Measurements from ENCODE around the gene PTPRE. TPM values are rescaled to one million over a fixed set of nuclear protein-coding genes. Genes with fewer than 3 reads are reported as not detected.

PTPRE gene
- total and polyA plus RNA-seq, 2 donors: 12.3 to 15.2 TPM

- Histone ChIP-seq H3K36me3 (ENCODE audit: control insufficient read depth in 2 of 2, insufficient read depth in 2 of 2, low read length in 1 of 2) (no peaks in the 10 kb centered on the region), H3K27me3 (ENCODE audit: control insufficient read depth in 2 of 2, insufficient read depth in 1 of 2, low read length in 1 of 2) (peaks cover 0 to 4% of the 10 kb centered on the region in 2 donors), H3K27ac (ENCODE audit: low read depth in 1 of 2, low read length in 1 of 2) (no peak overlapping the region), H3K9me3 (ENCODE audit: control insufficient read depth in 2 of 2, insufficient read depth in 1 of 2, low read length in 1 of 2) (no peaks in the 10 kb centered on the region), H3K4me1 (ENCODE audit: control insufficient read depth in 2 of 2, insufficient read depth in 2 of 2, low read length in 2 of 2) (peaks cover 0 to 3% of the 10 kb centered on the region in 2 donors), H3K4me3 (ENCODE audit: low read length in 2 of 2) (no peak overlapping the region)
- WGBS: 95% methylated on average over 12 of the region's 12 CpGs
- no peak for DNase-seq (ENCODE audit: low read depth in 6 of 9, low spot score in 9 of 9)
Observed at GRCh38 chr10:127993056-127993690, 86.3 kb downstream of the PTPRE start.

GRCh38 chr10:127995939-127996338, 89.0 kb downstream of the PTPRE start:
- peaks cover 0 to 3% of the 10 kb centered on the region in 2 donors for H3K4me1 ChIP-seq (ENCODE audit: control insufficient read depth in 2 of 2, insufficient read depth in 2 of 2, low read length in 2 of 2)
- no peaks in the 10 kb centered on the region for H3K9me3 ChIP-seq (ENCODE audit: control insufficient read depth in 2 of 2, insufficient read depth in 1 of 2, low read length in 1 of 2)
- no peak overlapping the region for H3K4me3 ChIP-seq (ENCODE audit: low read length in 2 of 2)
- peaks cover 0 to 7% of the 10 kb centered on the region in 2 donors for H3K27me3 ChIP-seq (ENCODE audit: control insufficient read depth in 2 of 2, insufficient read depth in 1 of 2, low read length in 1 of 2)
- H3K36me3 ChIP-seq (ENCODE audit: control insufficient read depth in 2 of 2, insufficient read depth in 2 of 2, low read length in 1 of 2): no peaks in the 10 kb centered on the region
- DNase-seq (ENCODE audit: low read depth in 6 of 9, low spot score in 9 of 9): no peak
- WGBS: 96% methylated on average over 6 of the region's 6 CpGs
- H3K27ac ChIP-seq (ENCODE audit: low read depth in 1 of 2, low read length in 1 of 2): no peak overlapping the region

GRCh38 chr10:127996586-127996985, 89.7 kb downstream of the PTPRE start:
- no peaks in the 10 kb centered on the region for H3K36me3 ChIP-seq (ENCODE audit: control insufficient read depth in 2 of 2, insufficient read depth in 2 of 2, low read length in 1 of 2)
- H3K27ac ChIP-seq (ENCODE audit: low read depth in 1 of 2, low read length in 1 of 2): no peak overlapping the region
- H3K27me3 ChIP-seq (ENCODE audit: control insufficient read depth in 2 of 2, insufficient read depth in 1 of 2, low read length in 1 of 2): peaks cover 0 to 7% of the 10 kb centered on the region in 2 donors
- 94% methylated on average over 5 of the region's 5 CpGs for whole genome bisulfite sequencing
- DNase-seq (ENCODE audit: low read depth in 6 of 9, low spot score in 9 of 9): no peak
- H3K4me1 ChIP-seq (ENCODE audit: control insufficient read depth in 2 of 2, insufficient read depth in 2 of 2, low read length in 2 of 2): peaks cover 0 to 3% of the 10 kb centered on the region in 2 donors
- H3K4me3 ChIP-seq (ENCODE audit: low read length in 2 of 2): no peak overlapping the region
- no peaks in the 10 kb centered on the region for H3K9me3 ChIP-seq (ENCODE audit: control insufficient read depth in 2 of 2, insufficient read depth in 1 of 2, low read length in 1 of 2)

- WGBS: 72% methylated on average over 4 of the region's 4 CpGs
- H3K36me3 ChIP-seq (ENCODE audit: control insufficient read depth in 2 of 2, insufficient read depth in 2 of 2, low read length in 1 of 2): no peaks in the 10 kb centered on the region
- H3K4me1 ChIP-seq (ENCODE audit: control insufficient read depth in 2 of 2, insufficient read depth in 2 of 2, low read length in 2 of 2): peaks cover 0 to under 1% of the 10 kb centered on the region in 2 donors
- peaks cover 0 to 7% of the 10 kb centered on the region in 2 donors for H3K27me3 ChIP-seq (ENCODE audit: control insufficient read depth in 2 of 2, insufficient read depth in 1 of 2, low read length in 1 of 2)
- no peak for DNase-seq (ENCODE audit: low read depth in 6 of 9, low spot score in 9 of 9)
- H3K27ac ChIP-seq (ENCODE audit: low read depth in 1 of 2, low read length in 1 of 2): no peak overlapping the region
- H3K4me3 ChIP-seq (ENCODE audit: low read length in 2 of 2): no peak overlapping the region
- H3K9me3 ChIP-seq (ENCODE audit: control insufficient read depth in 2 of 2, insufficient read depth in 1 of 2, low read length in 1 of 2): no peaks in the 10 kb centered on the region
Observed at GRCh38 chr10:127997271-127997670, 90.4 kb downstream of the PTPRE start.

GRCh38 chr10:127997937-127998336, 91.0 kb downstream of the PTPRE start:
- Histone ChIP-seq H3K4me1 (ENCODE audit: control insufficient read depth in 2 of 2, insufficient read depth in 2 of 2, low read length in 2 of 2) (no peaks in the 10 kb centered on the region), H3K4me3 (ENCODE audit: low read length in 2 of 2) (no peak overlapping the region), H3K27ac (ENCODE audit: low read depth in 1 of 2, low read length in 1 of 2) (no peak overlapping the region), H3K27me3 (ENCODE audit: control insufficient read depth in 2 of 2, insufficient read depth in 1 of 2, low read length in 1 of 2) (peaks cover 0 to 7% of the 10 kb centered on the region in 2 donors), H3K9me3 (ENCODE audit: control insufficient read depth in 2 of 2, insufficient read depth in 1 of 2, low read length in 1 of 2) (no peaks in the 10 kb centered on the region), H3K36me3 (ENCODE audit: control insufficient read depth in 2 of 2, insufficient read depth in 2 of 2, low read length in 1 of 2) (no peaks in the 10 kb centered on the region)
- WGBS: 84% methylated on average over 8 of the region's 8 CpGs
- DNase-seq (ENCODE audit: low read depth in 6 of 9, low spot score in 9 of 9): no peak

- 72% methylated on average over 17 of the region's 17 CpGs for WGBS
- no peak overlapping the region for H3K27ac ChIP-seq (ENCODE audit: low read depth in 1 of 2, low read length in 1 of 2)
Observed at GRCh38 chr10:127998501-127999144, 91.7 kb downstream of the PTPRE start.

GRCh38 chr10:127999297-128000129, 92.6 kb downstream of the PTPRE start:
- Histone ChIP-seq H3K4me1 (ENCODE audit: control insufficient read depth in 2 of 2, insufficient read depth in 2 of 2, low read length in 2 of 2) (no peaks in the 10 kb centered on the region), H3K9me3 (ENCODE audit: control insufficient read depth in 2 of 2, insufficient read depth in 1 of 2, low read length in 1 of 2) (no peaks in the 10 kb centered on the region), H3K27ac (ENCODE audit: low read depth in 1 of 2, low read length in 1 of 2) (no peak overlapping the region), H3K4me3 (ENCODE audit: low read length in 2 of 2) (no peak overlapping the region), H3K36me3 (ENCODE audit: control insufficient read depth in 2 of 2, insufficient read depth in 2 of 2, low read length in 1 of 2) (no peaks in the 10 kb centered on the region), H3K27me3 (ENCODE audit: control insufficient read depth in 2 of 2, insufficient read depth in 1 of 2, low read length in 1 of 2) (peaks cover 0 to 7% of the 10 kb centered on the region in 2 donors)
- WGBS: 86% methylated on average over 23 of the region's 23 CpGs
- DNase-seq (ENCODE audit: low read depth in 6 of 9, low spot score in 9 of 9): no peak

More at GRCh38 chr10:127998501-127999144, 91.7 kb downstream of the PTPRE start:
- Histone ChIP-seq H3K27me3 (ENCODE audit: control insufficient read depth in 2 of 2, insufficient read depth in 1 of 2, low read length in 1 of 2) (peaks cover 0 to 7% of the 10 kb centered on the region in 2 donors), H3K9me3 (ENCODE audit: control insufficient read depth in 2 of 2, insufficient read depth in 1 of 2, low read length in 1 of 2) (no peaks in the 10 kb centered on the region), H3K4me3 (ENCODE audit: low read length in 2 of 2) (no peak overlapping the region), H3K4me1 (ENCODE audit: control insufficient read depth in 2 of 2, insufficient read depth in 2 of 2, low read length in 2 of 2) (no peaks in the 10 kb centered on the region), H3K36me3 (ENCODE audit: control insufficient read depth in 2 of 2, insufficient read depth in 2 of 2, low read length in 1 of 2) (no peaks in the 10 kb centered on the region)
- no peak for DNase-seq (ENCODE audit: low read depth in 6 of 9, low spot score in 9 of 9)

GRCh38 chr10:128000471-128001362, 93.8 kb downstream of the PTPRE start:
- Histone ChIP-seq H3K36me3 (ENCODE audit: control insufficient read depth in 2 of 2, insufficient read depth in 2 of 2, low read length in 1 of 2) (no peaks in the 10 kb centered on the region), H3K4me3 (ENCODE audit: low read length in 2 of 2) (no peak overlapping the region), H3K9me3 (ENCODE audit: control insufficient read depth in 2 of 2, insufficient read depth in 1 of 2, low read length in 1 of 2) (no peaks in the 10 kb centered on the region), H3K27me3 (ENCODE audit: control insufficient read depth in 2 of 2, insufficient read depth in 1 of 2, low read length in 1 of 2) (peaks cover 0 to 7% of the 10 kb centered on the region in 2 donors), H3K27ac (ENCODE audit: low read depth in 1 of 2, low read length in 1 of 2) (no peak overlapping the region), H3K4me1 (ENCODE audit: control insufficient read depth in 2 of 2, insufficient read depth in 2 of 2, low read length in 2 of 2) (no peaks in the 10 kb centered on the region)
- DNase-seq (ENCODE audit: low read depth in 6 of 9, low spot score in 9 of 9): no peak
- 93% methylated on average over 5 of the region's 5 CpGs for WGBS

All from thymus (tissue), 11 donors.